GM10248 (cell line): ENCODE results near the gene RAD1.

Experiments
- CTCF ChIA-PET: fragments of 300-600 bp; sonication (Branson Sonifier 250); formaldehyde crosslinking; extraction: SDS; loops from one replicate; lab custom pipeline; 2021; ENCODE audit warnings: antibody characterized with exemption; lab: Yijun Ruan, JAX
- POLR2A ChIA-PET: fragments of 350-650 bp; sonication (Branson Sonifier 250); formaldehyde crosslinking; extraction: SDS; loops from one replicate; lab custom pipeline; 2020; ENCODE audit warnings: antibody characterized with exemption; lab: Yijun Ruan, JAX
- DNase-seq: peaks from one replicate; pipeline ENCODE4 v3.0.0; 2012; ENCODE audit errors: extremely low spot score
- TF ChIP-seq, protein P1 (sequence below): IDR thresholded peaks from 2 replicates; pipeline ENCODE4 v1.5.1; 2012; ENCODE audit warnings: mild to moderate bottlenecking, low read depth; ENCODE audit errors: extremely low read depth, missing control alignments, control extremely low read depth

Gene RAD1

DNA sequence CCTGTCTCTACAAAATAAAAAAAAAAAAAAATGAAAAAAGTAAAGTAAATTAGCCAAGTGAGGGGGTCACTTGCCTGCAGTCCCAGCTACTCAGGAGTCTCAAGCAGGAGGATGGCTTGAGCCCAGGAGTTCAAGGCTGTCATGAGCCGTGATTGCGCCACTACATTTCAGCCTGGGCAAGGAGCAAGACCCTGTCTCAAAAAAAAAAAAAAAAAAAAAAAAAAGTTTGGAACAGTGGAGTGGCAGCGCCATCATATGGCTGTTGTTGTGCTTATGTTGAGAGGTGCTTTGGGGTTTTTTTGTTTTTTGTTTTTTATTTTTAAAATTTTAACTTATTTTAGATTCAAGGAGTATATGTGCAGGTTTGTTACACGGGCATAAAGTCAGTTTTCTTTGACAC, 3.8 kb upstream of the RAD1 start:
- CTCF ChIA-PET = interaction anchor here (0.8 to 2.1 kb wide), 2 partner anchors 10 to 15 kb away, joined by 3 to 6 read pairs; partner anchors contain the start of gene DNAJC21
- no peak for DNase-seq
- POLR2A ChIA-PET = no interaction called here
- TF ChIP-seq, protein P1, sequence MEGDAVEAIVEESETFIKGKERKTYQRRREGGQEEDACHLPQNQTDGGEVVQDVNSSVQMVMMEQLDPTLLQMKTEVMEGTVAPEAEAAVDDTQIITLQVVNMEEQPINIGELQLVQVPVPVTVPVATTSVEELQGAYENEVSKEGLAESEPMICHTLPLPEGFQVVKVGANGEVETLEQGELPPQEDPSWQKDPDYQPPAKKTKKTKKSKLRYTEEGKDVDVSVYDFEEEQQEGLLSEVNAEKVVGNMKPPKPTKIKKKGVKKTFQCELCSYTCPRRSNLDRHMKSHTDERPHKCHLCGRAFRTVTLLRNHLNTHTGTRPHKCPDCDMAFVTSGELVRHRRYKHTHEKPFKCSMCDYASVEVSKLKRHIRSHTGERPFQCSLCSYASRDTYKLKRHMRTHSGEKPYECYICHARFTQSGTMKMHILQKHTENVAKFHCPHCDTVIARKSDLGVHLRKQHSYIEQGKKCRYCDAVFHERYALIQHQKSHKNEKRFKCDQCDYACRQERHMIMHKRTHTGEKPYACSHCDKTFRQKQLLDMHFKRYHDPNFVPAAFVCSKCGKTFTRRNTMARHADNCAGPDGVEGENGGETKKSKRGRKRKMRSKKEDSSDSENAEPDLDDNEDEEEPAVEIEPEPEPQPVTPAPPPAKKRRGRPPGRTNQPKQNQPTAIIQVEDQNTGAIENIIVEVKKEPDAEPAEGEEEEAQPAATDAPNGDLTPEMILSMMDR = no peak

DNA sequence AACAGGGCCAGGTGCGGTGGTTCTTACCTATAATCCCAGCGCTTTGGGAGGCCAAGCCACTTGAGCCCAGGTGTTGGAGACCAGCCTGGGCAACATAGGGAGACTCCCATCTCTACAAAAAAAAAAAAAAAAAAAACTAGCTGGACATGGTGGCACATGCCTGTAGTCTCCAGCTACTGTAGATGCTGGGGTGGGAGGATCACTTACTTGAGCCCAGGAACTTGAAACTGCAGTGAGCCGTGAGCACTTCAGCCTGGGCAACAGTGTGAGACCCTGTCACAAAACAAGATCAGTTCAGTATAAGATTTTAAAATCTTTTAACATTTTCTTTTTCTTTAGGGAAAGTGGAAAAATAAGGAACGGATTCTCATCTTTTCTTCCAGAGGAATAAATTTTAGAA, 2.7 kb upstream of the RAD1 start:
- CTCF ChIA-PET = interaction anchor here (0.7 to 3.5 kb wide), 6 partner anchors 12 to 442 kb away, joined by 3 to 25 read pairs (median 6); partner anchors contain the start of gene DNAJC21
- DNase-seq = no peak
- TF ChIP-seq, protein P1 = no peak
- POLR2A ChIA-PET = interaction anchor here (4.7 kb wide), 1 partner anchor 11 kb away, joined by 41 read pairs; the partner anchor contains the start of gene DNAJC21

DNA sequence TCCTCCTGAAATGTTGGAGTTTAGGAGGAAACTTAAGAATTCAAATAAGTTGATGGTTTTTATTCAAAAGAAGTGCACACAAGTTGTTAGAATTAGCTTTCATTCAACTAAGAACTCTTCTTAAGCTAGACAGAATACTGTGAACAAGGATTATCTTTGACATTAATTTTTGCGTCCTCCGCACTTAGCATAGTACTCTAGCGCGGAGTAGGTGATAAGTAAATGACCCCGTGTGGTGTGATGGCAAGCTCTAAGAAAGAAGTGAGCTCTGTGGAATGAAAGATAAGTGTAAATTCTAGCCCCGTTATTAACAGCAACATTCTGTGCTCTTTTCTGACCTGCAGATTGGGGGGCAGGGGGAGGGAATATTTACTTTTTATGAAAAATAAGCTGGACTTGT, 1.2 kb upstream of the RAD1 start:
- POLR2A ChIA-PET = interaction anchor here (4.7 kb wide), 1 partner anchor 12 kb away, joined by 41 read pairs; the partner anchor contains the start of gene DNAJC21
- no peak for DNase-seq
- TF ChIP-seq, protein P1 = no peak
- CTCF ChIA-PET = interaction anchor here (2.0 to 3.5 kb wide), 8 partner anchors 8 to 393 kb away, joined by 5 to 31 read pairs (median 14); partner anchors contain the start of gene DNAJC21

DNA sequence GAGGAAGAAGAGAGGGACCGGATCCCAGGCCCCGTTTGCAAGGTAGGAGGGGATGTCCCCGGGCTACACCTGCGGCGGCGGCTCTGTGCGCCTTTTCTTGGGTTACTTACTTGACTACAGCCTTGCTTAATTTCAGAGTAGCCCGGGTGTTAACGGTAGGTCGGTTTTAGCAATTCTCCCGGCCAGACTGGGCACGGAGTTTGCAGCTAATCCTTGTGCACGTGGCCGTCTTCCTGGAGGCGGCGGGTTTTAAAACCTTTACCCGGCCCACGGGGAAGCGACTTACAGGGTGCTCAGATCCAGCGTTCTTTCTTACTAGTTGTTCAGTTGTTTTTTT, 520 bp upstream of the RAD1 start:
- TF ChIP-seq, protein P1 = no peak
- ChIA-PET CTCF (interaction anchor here (0.9 to 3.5 kb wide), 12 partner anchors 9 to 430 kb away, joined by 3 to 31 read pairs (median 11); partner anchors contain the start of gene DNAJC21), POLR2A (interaction anchor here (4.7 kb wide), 1 partner anchor 13 kb away, joined by 41 read pairs; the partner anchor contains the start of gene DNAJC21)
- DNase-seq = no peak

DNA sequence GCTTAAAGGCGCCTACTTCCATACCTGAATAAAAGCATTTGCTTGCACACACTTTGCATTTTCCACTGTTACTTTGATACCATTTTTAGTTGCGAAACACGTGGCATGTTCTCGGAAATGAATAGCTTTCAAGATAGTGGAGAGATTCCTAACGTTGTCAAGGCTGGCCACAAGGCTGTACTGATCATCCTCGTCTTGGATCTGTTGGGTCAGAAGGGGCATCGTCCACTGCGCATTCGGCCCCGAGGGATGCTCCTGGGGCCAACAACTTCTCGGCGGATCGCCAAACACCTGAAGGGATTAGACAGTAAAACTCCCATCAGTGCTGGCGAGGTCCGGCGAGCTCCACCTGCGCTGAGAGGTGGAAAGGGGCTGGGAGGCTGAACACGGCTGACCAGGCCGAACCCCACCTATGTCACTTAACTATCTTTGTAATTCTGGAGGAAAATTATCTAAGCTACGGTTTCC, 599 bp downstream of the RAD1 start:
- CTCF ChIA-PET = interaction anchor here (1.0 to 3.5 kb wide), 12 partner anchors 10 to 429 kb away, joined by 3 to 31 read pairs (median 11); partner anchors contain the start of gene DNAJC21
- no peak for DNase-seq
- TF ChIP-seq, protein P1 = no peak
- POLR2A ChIA-PET = interaction anchor here (4.7 kb wide), 1 partner anchor 14 kb away, joined by 41 read pairs; the partner anchor contains the start of gene DNAJC21

DNA sequence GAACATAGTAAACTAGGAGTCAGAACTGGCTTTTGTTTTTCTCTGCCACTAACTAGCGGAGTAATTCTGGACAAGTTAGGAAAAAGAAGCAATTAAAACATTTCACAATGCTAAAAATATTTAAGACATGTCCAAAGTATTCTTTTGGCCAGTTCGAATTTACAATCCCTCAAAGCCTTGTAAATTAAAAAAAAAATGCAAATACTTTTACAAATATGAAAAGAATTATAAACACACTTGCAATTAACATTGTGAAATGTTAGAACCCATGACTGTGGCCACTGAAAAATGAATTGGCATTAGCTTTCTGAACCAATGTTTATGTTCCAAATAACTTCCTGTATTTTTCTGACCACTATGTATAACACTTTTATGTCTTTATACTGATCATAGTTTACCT, 2.2 kb downstream of the RAD1 start:
- no peak for DNase-seq
- ChIA-PET POLR2A (no interaction called here), CTCF (interaction anchor here (1.2 to 1.8 kb wide), 2 partner anchors 15 to 390 kb away, joined by 6 to 8 read pairs; no protein-coding TSS in a partner anchor)
- TF ChIP-seq, protein P1 = no peak
